Stimulated activated CD4-positive, alpha-beta T cell treated with anti-CD3 and anti-CD28 coated beads, Interleukin-12 subunit alpha, Interleukin-12 subunit beta, amount 100 ng/mL, for 48 hours (primary cell): ENCODE data around the gene HOMER3.
"Not testable (repeated sequence)": the region's sequence is repeated elsewhere in the genome, so short reads cannot be mapped to it uniquely, and the experiment has no call there.

Source experiments
- DNase-seq, 3 donors: peaks; one replicate each; pipeline ENCODE4 v3.0.0-alpha.2; 2020; ENCODE audit warnings: low read depth in 2 of 3, low spot score in 1 of 3

The HOMER3 gene

GRCh38 chr19:18924684-18925213 lies 16.3 kb downstream of the HOMER3 start:
- DNase-seq: no peak

GRCh38 chr19:18922228-18922985 lies 18.6 kb downstream of the HOMER3 start:
- DNase-seq: no peak

GRCh38 chr19:18921593-18921992 lies 19.4 kb downstream of the HOMER3 start:
- no peak for DNase-seq

GRCh38 chr19:18920400-18920799 lies 20.6 kb downstream of the HOMER3 start:
- no peak for DNase-seq

- DNase-seq: no peak
Measured at GRCh38 chr19:18919900-18920214, 21.2 kb downstream of the HOMER3 start.

GRCh38 chr19:18919086-18919899 lies 21.7 kb downstream of the HOMER3 start, which contains the start of the genes COPE and DDX49:
Gene COPE, minus strand, starts transcription at chr19:18919387. Its CDS starts 39 bp downstream, at chr19:18919348.
Gene DDX49, plus strand, starts transcription at chr19:18919715. Its CDS starts 27 bp downstream, at chr19:18919742.
- DNase-seq: peak; percentile 94 to 97 (median 95)

- DNase-seq: not testable (repeated sequence)
Measured at GRCh38 chr19:18917593-18917992, 23.4 kb downstream of the HOMER3 start.

- peak in 1 of 3 donors; percentile 22 for DNase-seq
Measured at GRCh38 chr19:18915639-18916038, 25.4 kb downstream of the HOMER3 start.

- DNase-seq: no peak
Measured at GRCh38 chr19:18913466-18913865, 27.6 kb downstream of the HOMER3 start.

- DNase-seq: no peak
Measured at GRCh38 chr19:18912933-18913332, 28.1 kb downstream of the HOMER3 start.

GRCh38 chr19:18910801-18911436 lies 30.1 kb downstream of the HOMER3 start:
- DNase-seq: no peak

GRCh38 chr19:18910010-18910409 lies 31.0 kb downstream of the HOMER3 start:
- DNase-seq: no peak

GRCh38 chr19:18908917-18909619 lies 31.9 kb downstream of the HOMER3 start:
- DNase-seq: no peak

- DNase-seq: no peak
Measured at GRCh38 chr19:18906605-18907519, 34.2 kb downstream of the HOMER3 start.

- DNase-seq: no peak
Measured at GRCh38 chr19:18905513-18906236, 35.3 kb downstream of the HOMER3 start.

- no peak for DNase-seq
Measured at GRCh38 chr19:18905058-18905456, 36.0 kb downstream of the HOMER3 start.

GRCh38 chr19:18904334-18905057 lies 36.5 kb downstream of the HOMER3 start:
- no peak for DNase-seq
